HUES64 (cell line): ENCODE results near the gene DNAJC6.

ENCODE experiments used
- H3K27ac ChIP-seq: 2 replicates; pipeline ENCODE4 v1.7.0; 2013; ENCODE audit warnings: low read depth, low read length, inconsistent platforms
- H3K27me3 ChIP-seq: 2 replicates; pipeline ENCODE4 v1.6.1; 2013; ENCODE audit warnings: mild to moderate bottlenecking, low read length; ENCODE audit not compliant: insufficient read depth
- H3K36me3 ChIP-seq: 2 replicates; pipeline ENCODE4 v1.6.1; 2013; ENCODE audit warnings: mild to moderate bottlenecking, low read length; ENCODE audit not compliant: insufficient read depth
- H3K4me1 ChIP-seq: 2 replicates; pipeline ENCODE4 v1.6.1; 2013; ENCODE audit warnings: mild to moderate bottlenecking, low read length, moderate library complexity; ENCODE audit not compliant: insufficient read depth
- H3K4me3 ChIP-seq: 2 replicates; pipeline ENCODE4 v1.5.1; 2013; ENCODE audit warnings: mild to moderate bottlenecking, low read length, moderate library complexity
- H3K9ac ChIP-seq: 2 replicates; pipeline ENCODE4 v1.6.1; 2013; ENCODE audit warnings: mild to moderate bottlenecking, low read depth, low read length
- H3K9me3 ChIP-seq: 2 replicates; pipeline ENCODE4 v1.6.1; 2013; ENCODE audit warnings: low read depth, low read length; ENCODE audit not compliant: insufficient read depth
- WGBS: fragments of 150-250, 120-280 bp; methylation state at CpG from one replicate; pipeline ENCODE4 v1.1.7; 2013; ENCODE audit warnings: missing lambda C conversion rate; 5-methylcytosine and 5-hydroxymethylcytosine counted together

The DNAJC6 gene

GRCh38 chr1:65387821-65388220 is 78.5 kb downstream of the DNAJC6 start:
- Histone ChIP-seq H3K9me3 (0 out of 2 replicates have a peak, but pooled peaks cover 2% of the 10 kb centered on the region), H3K27ac (no peak overlapping the region), H3K4me1 (no peaks in the 10 kb centered on the region), H3K27me3 (no peaks in the 10 kb centered on the region), H3K36me3 (no peaks in the 10 kb centered on the region; the same call in none of the 2 replicates), H3K9ac (no peak overlapping the region), H3K4me3 (no peak overlapping the region)
- 93% methylated on average over 2 of the region's 2 CpGs for WGBS

- Histone ChIP-seq H3K4me1 (no peaks in the 10 kb centered on the region), H3K9ac (no peak overlapping the region), H3K27ac (peak overlapping the region; percentile 6; the same call in 1 of the 2 replicates), H3K9me3 (0 out of 2 replicates have a peak, but pooled peaks cover 2% of the 10 kb centered on the region), H3K4me3 (no peak overlapping the region), H3K27me3 (no peaks in the 10 kb centered on the region), H3K36me3 (no peaks in the 10 kb centered on the region; the same call in none of the 2 replicates)
- WGBS, result 89% methylated on average over 2 of the region's 3 CpGs
Measured at GRCh38 chr1:65388908-65389695, 79.8 kb downstream of the DNAJC6 start.

- Histone ChIP-seq H3K36me3 (peaks cover 8% of the 10 kb centered on the region), H3K4me3 (no peak overlapping the region), H3K27me3 (no peaks in the 10 kb centered on the region), H3K4me1 (peaks cover 7% of the 10 kb centered on the region; the same call in 1 of the 2 replicates), H3K9ac (no peak overlapping the region), H3K9me3 (no peaks in the 10 kb centered on the region), H3K27ac (no peak overlapping the region)
- WGBS, result 97% methylated on average over 7 of the region's 7 CpGs
Measured at GRCh38 chr1:65392497-65392896, 83.2 kb downstream of the DNAJC6 start.

GRCh38 chr1:65393347-65393746 is 84.0 kb downstream of the DNAJC6 start:
- H3K4me3 ChIP-seq, result no peak overlapping the region
- peaks cover 8% of the 10 kb centered on the region for H3K36me3 ChIP-seq
- peaks cover 7% of the 10 kb centered on the region; the same call in 1 of the 2 replicates for H3K4me1 ChIP-seq
- WGBS, result 95% methylated on average over 2 of the region's 2 CpGs
- no peak overlapping the region for H3K27ac ChIP-seq
- no peaks in the 10 kb centered on the region for H3K9me3 ChIP-seq
- no peaks in the 10 kb centered on the region for H3K27me3 ChIP-seq
- H3K9ac ChIP-seq, result no peak overlapping the region

- no peaks in the 10 kb centered on the region for H3K27me3 ChIP-seq
- WGBS, result 93% methylated on average over 1 of the region's 1 CpG
- H3K36me3 ChIP-seq, result peaks cover 8% of the 10 kb centered on the region
- H3K4me1 ChIP-seq, result peaks cover 7% of the 10 kb centered on the region; the same call in 1 of the 2 replicates
- no peak overlapping the region for H3K9ac ChIP-seq
- H3K4me3 ChIP-seq, result no peak overlapping the region
- no peak overlapping the region for H3K27ac ChIP-seq
- no peaks in the 10 kb centered on the region for H3K9me3 ChIP-seq
Measured at GRCh38 chr1:65393928-65394327, 84.6 kb downstream of the DNAJC6 start.

- no peaks in the 10 kb centered on the region for H3K9me3 ChIP-seq
- H3K27ac ChIP-seq, result no peak overlapping the region
Measured at GRCh38 chr1:65395887-65396612, 86.7 kb downstream of the DNAJC6 start.

GRCh38 chr1:65398083-65398482 is 88.7 kb downstream of the DNAJC6 start:
- Histone ChIP-seq H3K27me3 (no peaks in the 10 kb centered on the region), H3K9ac (no peak overlapping the region), H3K4me3 (no peak overlapping the region), H3K9me3 (no peaks in the 10 kb centered on the region), H3K36me3 (peaks cover 11% of the 10 kb centered on the region; the same call in 1 of the 2 replicates), H3K27ac (no peak overlapping the region), H3K4me1 (peaks cover 7% of the 10 kb centered on the region; the same call in 1 of the 2 replicates)
- WGBS, result no CpG with 5 or more reads among the region's 1 CpG

More at GRCh38 chr1:65395887-65396612, 86.7 kb downstream of the DNAJC6 start:
- 91% methylated on average over 3 of the region's 3 CpGs for whole genome bisulfite sequencing
- Histone ChIP-seq H3K9ac (no peak overlapping the region), H3K27me3 (no peaks in the 10 kb centered on the region), H3K4me1 (peaks cover 7% of the 10 kb centered on the region; the same call in 1 of the 2 replicates), H3K36me3 (peaks cover 8% of the 10 kb centered on the region; the same call in 1 of the 2 replicates), H3K4me3 (no peak overlapping the region)

GRCh38 chr1:65399003-65399402 is 89.7 kb downstream of the DNAJC6 start:
- Histone ChIP-seq H3K9me3 (no peaks in the 10 kb centered on the region), H3K36me3 (peaks cover 11% of the 10 kb centered on the region; the same call in 1 of the 2 replicates), H3K4me1 (peaks cover 7% of the 10 kb centered on the region; the same call in 1 of the 2 replicates), H3K27ac (no peak overlapping the region), H3K9ac (no peak overlapping the region), H3K27me3 (no peaks in the 10 kb centered on the region), H3K4me3 (no peak overlapping the region)
- no CpG with 5 or more reads among the region's 1 CpG for WGBS

- Histone ChIP-seq H3K9ac (no peak overlapping the region), H3K36me3 (0 out of 2 replicates have a peak, but pooled peaks cover 3% of the 10 kb centered on the region)
- 96% methylated on average over 3 of the region's 3 CpGs for WGBS
Measured at GRCh38 chr1:65401612-65402011, 92.3 kb downstream of the DNAJC6 start.

GRCh38 chr1:65404941-65405340 is 95.6 kb downstream of the DNAJC6 start:
- Histone ChIP-seq H3K9me3 (no peaks in the 10 kb centered on the region), H3K27ac (no peak overlapping the region), H3K9ac (no peak overlapping the region), H3K36me3 (peaks cover 5% of the 10 kb centered on the region; the same call in 1 of the 2 replicates), H3K27me3 (no peaks in the 10 kb centered on the region), H3K4me1 (peaks cover 12% of the 10 kb centered on the region), H3K4me3 (no peak overlapping the region)

More at GRCh38 chr1:65401612-65402011, 92.3 kb downstream of the DNAJC6 start:
- Histone ChIP-seq H3K27ac (no peak overlapping the region), H3K9me3 (no peaks in the 10 kb centered on the region), H3K4me3 (no peak overlapping the region), H3K27me3 (no peaks in the 10 kb centered on the region), H3K4me1 (no peaks in the 10 kb centered on the region)

- no peaks in the 10 kb centered on the region for H3K27me3 ChIP-seq
- no peak overlapping the region for H3K27ac ChIP-seq
- no peak overlapping the region for H3K4me3 ChIP-seq
- peaks cover 2% of the 10 kb centered on the region; the same call in 1 of the 2 replicates for H3K36me3 ChIP-seq
- H3K9me3 ChIP-seq, result no peaks in the 10 kb centered on the region
- H3K4me1 ChIP-seq, result peaks cover 22% of the 10 kb centered on the region
- H3K9ac ChIP-seq, result no peak overlapping the region
- WGBS, result 92% methylated on average over 2 of the region's 2 CpGs
Measured at GRCh38 chr1:65407877-65408276, 98.5 kb downstream of the DNAJC6 start.
